ENCODE measurements around the gene GNB1L.

- no peak for TF ChIP-seq GATA2 (IDR thresholded peaks at IDR 0.05; ENCODE audit: low read depth, low read length)
- no peak for TF ChIP-seq GATA3 (IDR thresholded peaks at IDR 0.05; ENCODE audit: low read depth, low read length)
Measured at GRCh38 chr22:19823191-19823901, 31.3 kb downstream of the GNB1L start.

Measured in SH-SY5Y (cell line).